GM12892 (cell line): Measurements from ENCODE around the gene SQOR.

Source experiments
- POLR2A ChIP-seq: IDR thresholded peaks from 2 replicates; pipeline ENCODE4 v1.6.1; 2011; ENCODE audit warnings: low read depth, low read length, control low read depth
- POLR2AphosphoS5 ChIP-seq: IDR thresholded peaks from 2 replicates; pipeline ENCODE4 v1.6.1; 2011; ENCODE audit warnings: low read depth, low read length, control low read depth

- no peak for TF ChIP-seq POLR2A
- no peak for TF ChIP-seq POLR2AphosphoS5
Observed at GRCh38 chr15:45654749-45655148, 19.9 kb downstream of the SQOR start.
